Activated CD8-positive, alpha-beta memory T cell treated with anti-CD3 and anti-CD28 coated beads for 36 hours (primary cell): Measurements from ENCODE around the gene E2F4. TPM values are rescaled to one million over a fixed set of nuclear protein-coding genes. Genes with fewer than 3 reads are reported as not detected.

Experiments
- CTCF ChIA-PET: fragments of 350-600 bp; sonication (Branson Sonifier 250); formaldehyde crosslinking; loops from one replicate; lab custom pipeline; 2021; ENCODE audit warnings: antibody characterized with exemption; lab: Charles Lee
- POLR2A ChIA-PET: fragments of 350-600 bp; sonication (Branson Sonifier 250); formaldehyde crosslinking; loops from one replicate; lab custom pipeline; 2021; ENCODE audit warnings: antibody characterized with exemption; lab: Charles Lee
- total RNA-seq, 2 experiments: library from RNA; stranded (reverse); gene quantifications; one replicate each; pipeline ENCODE4 v1.2.3, GENCODE V29; 2021

Gene E2F4
- total RNA-seq, 2 experiments from 2014 or later: 146 to 151 TPM

DNA sequence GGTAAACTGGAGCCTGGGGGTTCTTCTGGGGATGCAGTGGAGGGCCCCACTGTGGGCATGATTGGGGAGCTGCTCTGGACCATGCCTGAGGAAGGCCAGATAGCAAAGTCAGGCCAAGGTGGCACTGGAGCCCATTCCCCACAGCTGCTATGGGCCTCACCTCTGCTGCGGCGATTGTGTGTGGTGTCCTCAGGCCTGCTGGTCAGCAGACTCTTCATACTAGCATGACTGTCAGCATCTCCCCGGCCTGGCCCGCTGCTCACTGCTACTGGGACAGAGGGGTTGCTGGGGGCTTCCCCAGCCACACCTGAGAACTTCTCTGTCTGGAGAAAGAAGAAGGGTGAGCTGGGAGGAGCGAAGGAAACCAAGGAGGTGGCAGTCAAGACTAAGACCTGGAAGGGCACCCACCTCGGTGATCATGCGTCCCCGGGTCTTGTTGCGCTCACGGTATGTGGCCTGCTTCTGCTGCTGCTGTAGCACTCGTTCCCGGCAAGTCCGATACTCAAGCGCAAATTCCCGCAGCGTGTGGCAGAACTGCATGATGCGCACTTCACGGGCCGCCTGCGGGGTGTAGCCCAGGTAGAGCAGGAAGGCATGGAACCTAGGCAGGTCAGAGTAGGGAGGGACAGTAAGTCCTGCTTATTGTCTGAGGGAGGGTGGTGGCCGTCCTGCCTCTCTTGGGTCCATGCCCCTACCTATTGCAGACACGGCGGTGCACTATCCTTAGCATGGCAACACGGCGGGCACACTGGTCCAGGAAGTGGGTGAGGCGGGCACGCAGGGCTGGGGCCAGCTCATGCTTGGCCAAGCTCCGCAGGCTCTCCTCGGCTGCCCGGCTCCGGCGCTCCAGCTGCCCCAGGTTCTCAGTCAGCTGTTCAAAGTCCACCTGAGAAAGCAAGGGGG lies 38.2 kb downstream of the E2F4 start:
- ChIA-PET CTCF (no interaction called here), POLR2A (interaction anchor here (1.0 to 2.7 kb wide), 3 partner anchors 14 to 22 kb away, joined by 3 to 12 read pairs (median 7); no protein-coding TSS in a partner anchor)

DNA sequence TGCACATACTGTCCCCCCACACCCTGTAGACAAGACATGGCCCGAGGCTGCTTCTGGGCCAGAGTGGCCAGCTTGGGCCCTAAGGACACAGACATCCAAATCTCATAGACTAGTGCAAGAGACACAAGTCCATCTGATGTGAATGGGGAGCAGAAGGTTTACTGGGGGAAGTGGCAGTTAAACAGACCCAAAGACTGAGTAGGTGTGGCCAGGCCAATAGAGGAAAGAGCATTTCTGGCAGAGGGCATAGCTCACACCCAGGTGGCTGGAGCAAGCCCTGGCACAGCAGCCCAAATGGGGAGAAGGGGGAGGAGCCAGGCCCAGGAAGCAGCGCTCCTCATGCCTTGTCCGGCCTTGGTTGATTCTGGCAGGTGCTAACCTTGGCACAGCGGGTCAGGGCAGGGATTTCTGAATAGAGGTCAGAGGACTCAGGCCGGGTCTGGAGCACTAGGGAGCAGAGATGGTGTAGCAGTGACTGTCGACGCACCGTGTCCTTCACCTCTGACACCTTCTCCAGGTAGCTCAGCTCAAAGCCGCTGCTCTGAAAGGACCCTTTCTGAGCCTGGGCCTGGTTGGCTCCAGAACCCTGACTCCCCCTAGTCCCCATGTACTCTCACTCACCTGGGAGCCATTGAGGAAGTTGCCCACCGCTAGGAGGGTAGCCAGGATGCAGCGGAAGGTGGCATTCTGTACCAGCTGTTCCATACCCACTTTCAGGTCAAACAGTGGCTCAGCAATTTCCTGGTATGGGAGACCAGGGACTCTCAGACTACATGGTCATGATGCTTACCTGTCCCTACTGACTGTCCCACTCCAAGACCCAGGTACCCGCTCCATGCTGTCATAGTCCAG lies 39.1 kb downstream of the E2F4 start:
- CTCF ChIA-PET: interaction anchor here (1.7 kb wide), 1 partner anchor 16 kb away, joined by 6 read pairs; no protein-coding TSS in a partner anchor
- POLR2A ChIA-PET: interaction anchor here (2.2 to 2.7 kb wide), 2 partner anchors 14 to 22 kb away, joined by 7 to 12 read pairs; no protein-coding TSS in a partner anchor

DNA sequence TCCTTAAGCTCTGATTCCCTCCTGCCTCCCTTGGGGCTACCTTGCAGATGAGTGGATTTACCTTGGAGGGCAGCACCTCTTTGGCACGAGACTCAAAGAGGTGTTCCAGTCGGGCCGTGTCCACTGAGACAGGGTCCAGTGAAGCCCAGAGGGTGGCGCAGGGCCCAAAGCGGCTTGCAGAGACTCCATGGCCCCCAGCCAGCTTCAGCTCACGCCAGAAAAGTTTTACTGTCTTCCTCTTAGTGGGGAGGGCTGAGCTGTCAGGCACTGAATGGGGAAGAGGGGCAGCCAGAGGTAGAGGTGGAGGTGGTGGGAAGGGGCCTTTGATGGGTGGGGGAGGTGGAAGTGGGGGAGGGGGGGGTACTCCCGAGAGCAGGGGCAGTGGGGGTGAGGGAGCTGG lies 41.6 kb downstream of the E2F4 start:
- ChIA-PET CTCF (no interaction called here), POLR2A (interaction anchor here (1.2 kb wide), 1 partner anchor 11 kb away, joined by 3 read pairs; no protein-coding TSS in a partner anchor)

DNA sequence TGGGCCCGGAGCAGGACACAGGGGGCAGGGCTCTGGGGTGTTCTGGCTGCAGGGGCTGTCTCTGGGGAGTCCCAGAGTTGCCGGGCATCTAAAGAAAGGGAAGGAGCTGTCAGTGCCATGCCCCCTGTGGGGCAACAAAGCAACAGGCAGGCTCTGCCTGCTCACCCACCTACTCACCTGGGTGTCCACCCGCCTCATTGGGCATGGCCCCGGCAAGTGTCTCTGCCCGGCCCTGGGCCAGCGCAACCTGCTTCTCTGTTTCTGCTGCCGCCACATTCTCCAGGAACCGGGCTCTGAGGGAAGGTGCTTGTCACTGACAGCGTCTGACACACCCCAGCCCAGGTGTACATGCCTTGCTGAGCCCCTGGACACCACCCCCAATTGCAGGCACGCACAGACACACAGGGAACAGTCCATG lies 42.2 kb downstream of the E2F4 start:
- POLR2A ChIA-PET: interaction anchor here (1.2 kb wide), 1 partner anchor 10 kb away, joined by 3 read pairs; no protein-coding TSS in a partner anchor
- CTCF ChIA-PET: no interaction called here

DNA sequence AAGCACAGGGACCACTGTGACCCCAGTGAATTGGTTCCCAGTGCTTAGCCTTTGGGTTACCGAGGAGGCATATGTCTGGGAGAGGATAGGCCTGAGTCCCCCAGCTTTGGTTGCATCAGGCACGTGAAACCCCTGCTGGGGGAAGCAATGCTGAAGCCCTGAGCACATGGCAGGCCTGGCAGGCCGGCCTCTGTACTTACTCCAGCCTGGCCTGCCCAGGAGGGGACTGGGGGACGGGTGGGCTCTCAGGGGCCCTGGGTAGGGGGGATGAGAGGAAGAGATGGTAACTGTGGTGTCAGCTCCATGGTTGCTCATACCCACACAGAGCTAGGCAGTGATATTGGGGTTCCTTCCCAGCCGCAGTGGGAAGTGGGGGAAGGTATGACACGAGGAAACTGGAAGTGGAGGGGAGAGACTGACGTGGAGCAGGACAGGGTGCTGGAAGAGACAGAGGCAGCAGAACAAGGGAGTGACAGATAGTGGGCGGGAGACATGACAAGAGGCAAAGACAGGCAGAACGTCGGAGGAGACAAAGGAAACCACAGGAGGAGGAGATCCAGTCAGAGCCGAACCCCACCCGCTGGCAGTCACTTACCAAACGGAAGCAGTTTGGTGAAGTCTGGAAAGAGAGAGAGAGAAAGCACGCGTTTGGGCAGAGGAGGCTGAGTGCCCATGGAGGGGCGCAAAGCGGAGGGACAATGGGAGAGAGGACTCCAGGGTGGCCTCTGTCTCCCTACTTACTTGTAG lies 44.0 kb downstream of the E2F4 start:
- ChIA-PET CTCF (no interaction called here), POLR2A (interaction anchor here (1.0 to 2.1 kb wide), 2 partner anchors 9 to 13 kb away, joined by 3 to 6 read pairs; no protein-coding TSS in a partner anchor)

DNA sequence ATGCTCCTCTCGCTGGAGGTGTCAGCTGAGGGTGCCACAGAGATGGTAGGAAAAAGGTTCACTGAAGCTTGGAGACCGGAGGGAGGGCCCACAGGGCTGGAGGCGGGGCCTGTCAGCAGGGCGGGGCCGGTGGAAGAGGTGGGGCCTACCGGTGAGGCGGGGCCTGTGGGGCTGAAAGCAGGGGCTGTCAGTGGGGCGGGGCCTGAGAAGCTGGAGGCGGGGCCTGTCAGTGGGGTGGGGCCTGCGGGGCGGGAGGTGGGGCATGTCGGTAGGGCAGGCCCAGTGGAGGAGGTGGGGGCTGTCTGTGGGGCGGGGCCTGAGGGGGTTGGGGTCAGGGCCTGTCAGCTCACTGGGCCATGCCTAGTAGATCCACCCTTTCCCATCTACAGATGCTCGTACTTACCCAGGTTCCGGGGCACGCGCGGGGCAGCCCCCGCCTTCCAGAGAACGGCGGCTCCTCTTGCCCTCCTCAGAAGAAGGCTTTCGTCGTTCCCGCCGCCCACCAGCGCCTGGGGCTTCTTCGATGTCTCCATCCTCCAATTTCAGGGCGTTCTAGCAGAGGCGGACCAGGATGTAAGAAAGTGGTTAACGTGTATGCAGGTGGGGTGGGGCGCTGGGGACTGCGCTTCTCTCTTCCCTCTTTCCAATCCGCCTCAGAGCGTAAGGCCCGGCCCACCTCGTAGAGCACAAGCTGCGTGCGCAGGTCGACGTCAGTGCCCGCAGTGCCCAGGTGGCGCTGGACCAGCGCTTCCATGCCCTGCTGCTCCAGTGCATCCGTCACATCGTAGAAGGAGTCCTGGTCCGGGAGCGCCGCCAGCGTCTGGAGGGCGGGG lies 44.8 kb downstream of the E2F4 start:
- CTCF ChIA-PET: interaction anchor here (1.1 kb wide), 1 partner anchor 9 kb away, joined by 6 read pairs; no protein-coding TSS in a partner anchor
- POLR2A ChIA-PET: interaction anchor here (1.0 to 2.1 kb wide), 3 partner anchors 8 to 13 kb away, joined by 3 to 6 read pairs (median 3); no protein-coding TSS in a partner anchor

DNA sequence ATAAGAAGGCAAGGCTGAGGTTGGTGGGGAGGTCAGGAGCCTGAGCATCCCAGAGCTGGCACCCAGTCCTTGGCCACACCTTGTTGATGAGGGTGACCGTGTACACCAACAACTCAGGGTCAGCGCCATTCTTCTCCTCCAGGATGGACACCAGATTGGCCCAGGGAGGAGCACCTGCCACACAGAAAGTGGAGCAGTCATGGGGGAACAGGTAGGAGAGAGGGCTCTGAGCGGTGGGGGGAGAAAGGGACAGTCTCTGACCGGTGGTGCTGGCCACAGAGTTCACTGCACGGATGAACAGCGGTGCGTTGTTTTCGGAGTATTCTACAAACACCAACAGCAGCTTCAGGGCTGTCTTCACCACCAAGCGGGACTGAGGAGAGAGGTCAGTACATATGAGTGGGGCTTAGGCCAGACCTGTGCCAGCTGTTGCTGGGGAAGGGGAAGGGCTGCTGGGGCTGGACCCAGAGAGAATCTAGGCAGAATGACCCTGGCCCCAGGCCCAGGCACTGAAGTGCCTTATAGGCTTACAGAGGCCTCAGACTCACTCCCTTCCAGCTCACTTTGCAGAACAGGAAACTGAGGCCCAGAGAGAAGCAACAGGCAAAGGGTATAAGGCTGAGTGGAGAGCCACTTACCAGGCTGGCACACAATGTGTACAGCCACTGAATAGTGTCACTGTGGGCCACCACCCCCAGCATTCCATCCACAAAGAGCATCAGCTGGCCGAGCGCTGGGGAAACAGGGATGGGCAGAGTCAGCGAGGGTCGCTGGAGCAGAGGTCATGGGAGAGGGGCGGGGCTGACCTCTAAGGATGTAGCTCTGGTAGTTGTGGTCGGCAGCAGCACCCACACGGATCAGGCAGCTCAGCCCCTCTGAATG lies 45.7 kb downstream of the E2F4 start:
- ChIA-PET POLR2A (interaction anchor here (1.2 kb wide), 1 partner anchor 9 kb away, joined by 3 read pairs; no protein-coding TSS in a partner anchor), CTCF (interaction anchor here (1.1 to 1.6 kb wide), 3 partner anchors 8 to 53 kb away, joined by 3 to 6 read pairs (median 6); partner anchors contain the start of gene TMEM208)

DNA sequence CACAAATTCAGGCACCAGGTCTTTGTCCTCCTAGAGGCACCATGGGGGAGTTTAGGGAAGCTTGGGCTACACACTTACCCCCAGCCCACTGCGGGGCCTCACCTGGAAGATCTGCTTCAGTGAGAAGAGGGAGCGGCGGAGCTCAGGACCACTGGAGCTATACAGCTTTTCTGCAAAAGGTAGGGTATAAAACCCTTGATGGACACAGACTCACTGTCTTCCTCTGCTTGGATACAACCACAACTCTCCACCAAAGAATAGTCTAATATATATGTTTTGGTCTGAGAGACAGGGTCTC lies 46.3 kb downstream of the E2F4 start:
- POLR2A ChIA-PET: interaction anchor here (0.6 kb wide), 1 partner anchor 20 kb away, joined by 3 read pairs; no protein-coding TSS in a partner anchor
- CTCF ChIA-PET: interaction anchor here (1.2 to 1.6 kb wide), 2 partner anchors 12 to 53 kb away, joined by 3 to 6 read pairs; partner anchors contain the start of gene TMEM208

DNA sequence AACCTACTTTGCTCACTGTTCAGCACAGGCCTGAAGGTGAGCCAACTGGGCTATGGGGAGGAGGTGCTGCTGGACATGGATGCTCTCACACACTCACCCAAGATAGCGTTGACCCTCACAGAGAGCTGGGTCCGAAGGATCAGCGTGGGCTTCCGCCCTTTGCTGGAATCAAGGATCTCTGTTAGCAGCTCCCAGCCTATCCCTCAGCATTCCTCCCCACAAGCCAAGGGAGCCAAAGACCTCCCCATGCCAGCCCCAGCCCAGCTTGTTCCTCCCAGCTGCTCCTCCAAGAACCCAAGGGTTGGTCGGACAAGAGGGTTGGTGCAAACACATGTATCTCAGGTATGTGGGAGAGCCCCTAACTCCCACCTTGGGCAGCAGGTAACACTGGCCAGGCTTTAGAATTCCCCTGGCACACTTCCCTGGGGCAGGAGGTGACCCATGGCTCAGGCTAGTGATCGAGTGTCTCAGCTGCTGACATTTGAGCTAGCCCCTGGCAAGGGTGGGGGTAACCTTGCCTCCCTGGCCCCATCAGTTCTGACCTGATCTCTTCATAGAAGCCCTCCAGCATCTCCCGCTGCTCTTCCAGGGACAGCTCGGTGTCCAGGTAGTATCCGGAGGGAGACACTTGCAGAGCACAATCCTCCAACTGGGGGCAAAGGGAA lies 47.0 kb downstream of the E2F4 start:
- ChIA-PET POLR2A (interaction anchor here (0.6 kb wide), 2 partner anchors 20 to 280 kb away, joined by 3 to 7 read pairs; no protein-coding TSS in a partner anchor), CTCF (interaction anchor here (1.2 to 1.6 kb wide), 2 partner anchors 12 to 54 kb away, joined by 3 to 6 read pairs; partner anchors contain the start of gene TMEM208)

DNA sequence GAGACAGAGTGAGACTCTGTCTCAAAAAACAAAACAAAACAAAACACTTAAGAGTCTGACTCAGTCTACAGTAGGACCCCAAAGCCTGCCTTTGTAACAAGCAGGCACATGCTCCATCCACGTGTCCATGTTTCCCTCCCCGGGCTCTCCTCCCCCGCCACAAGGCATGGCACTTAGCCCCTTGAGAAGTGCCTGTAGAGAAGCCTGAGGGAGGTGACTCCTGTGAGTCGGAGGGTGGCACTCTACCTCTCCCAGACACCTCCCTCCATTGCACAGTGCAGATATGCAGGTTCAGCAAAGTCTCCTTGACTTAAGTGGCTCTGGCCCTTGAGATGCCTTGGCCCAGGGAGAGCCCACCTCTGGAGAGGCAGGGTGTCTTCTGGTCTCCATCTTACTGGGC lies 48.6 kb downstream of the E2F4 start:
- CTCF ChIA-PET: no interaction called here
- POLR2A ChIA-PET: no interaction called here

DNA sequence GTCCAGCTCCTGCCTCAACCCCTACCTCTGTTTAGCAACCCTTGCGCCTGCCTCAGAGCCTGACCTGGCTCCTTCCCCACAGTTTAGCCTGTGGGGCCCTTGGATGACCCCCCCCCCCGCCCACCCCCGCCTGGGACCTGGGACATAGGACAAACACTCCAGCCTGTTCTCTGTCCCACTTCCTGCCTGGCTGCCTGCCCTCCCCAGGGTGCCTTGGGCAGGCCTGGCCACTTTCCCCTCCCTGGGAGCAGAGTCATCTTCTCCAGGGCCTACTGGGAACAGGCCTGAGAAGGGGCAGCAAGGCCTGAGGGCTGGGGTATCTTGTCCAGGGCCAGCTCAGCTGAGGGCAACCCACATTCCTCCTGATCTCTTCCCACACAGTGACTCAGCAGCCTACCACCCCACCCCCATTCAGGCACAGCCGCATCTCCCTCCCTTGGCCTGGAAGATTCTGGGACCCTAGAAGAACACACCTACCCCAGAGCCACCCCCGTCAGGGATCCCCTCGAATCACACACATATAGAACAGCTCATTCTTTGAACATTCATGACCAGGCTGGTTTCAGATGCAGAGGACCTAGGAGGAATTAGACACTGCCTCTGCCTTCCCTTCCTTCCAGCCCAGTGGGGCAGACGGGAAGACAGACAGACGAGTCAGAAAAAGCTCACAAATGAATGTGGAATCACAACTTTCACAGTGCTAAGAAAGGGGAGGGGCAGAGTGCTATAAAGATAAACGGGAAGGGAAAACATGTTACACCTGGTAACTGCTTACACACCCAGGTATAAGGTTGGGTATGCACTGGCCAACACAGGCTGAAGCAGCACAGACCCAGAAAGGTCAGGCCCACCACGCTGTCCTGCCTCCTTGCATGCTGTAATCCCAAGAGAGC lies 49.3 kb downstream of the E2F4 start:
- ChIA-PET CTCF (no interaction called here), POLR2A (interaction anchor here (0.6 kb wide), 1 partner anchor 88 kb away, joined by 3 read pairs; no protein-coding TSS in a partner anchor)

DNA sequence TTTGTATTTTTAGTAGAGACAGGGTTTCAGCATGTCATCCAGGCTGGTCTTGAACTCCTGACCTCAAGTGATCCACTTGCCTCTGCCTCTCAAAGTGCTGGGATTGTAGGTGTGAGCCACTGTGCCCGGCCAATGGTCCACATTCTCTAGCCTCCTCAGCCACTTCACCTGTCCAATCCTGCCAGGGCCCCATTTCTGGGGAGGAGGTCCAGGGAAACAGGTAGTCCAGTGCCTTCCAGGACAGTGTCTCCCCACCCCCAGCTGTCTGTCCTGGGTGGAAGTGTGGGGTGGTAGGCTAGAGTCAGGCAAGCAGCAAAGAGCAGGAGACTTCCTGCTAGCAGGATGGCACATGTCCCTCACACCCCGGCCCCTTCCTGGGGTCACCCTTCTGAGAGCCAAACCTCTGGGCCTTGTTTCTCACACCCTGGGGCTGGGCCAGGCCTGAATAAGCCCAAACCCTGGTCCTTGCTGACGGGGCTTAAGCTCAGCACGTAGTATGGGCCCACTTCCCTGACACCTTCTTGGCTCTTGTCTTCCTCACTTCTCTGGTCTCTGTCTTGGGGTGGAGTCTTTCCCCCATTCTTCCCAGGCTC lies 50.3 kb downstream of the E2F4 start:
- CTCF ChIA-PET: interaction anchor here (6.9 kb wide), 1 partner anchor 14 kb away, joined by 30 read pairs; the partner anchor contains the start of gene TMEM208
- POLR2A ChIA-PET: interaction anchor here (3.8 kb wide), 1 partner anchor 15 kb away, joined by 18 read pairs; the partner anchor contains the start of gene TMEM208

DNA sequence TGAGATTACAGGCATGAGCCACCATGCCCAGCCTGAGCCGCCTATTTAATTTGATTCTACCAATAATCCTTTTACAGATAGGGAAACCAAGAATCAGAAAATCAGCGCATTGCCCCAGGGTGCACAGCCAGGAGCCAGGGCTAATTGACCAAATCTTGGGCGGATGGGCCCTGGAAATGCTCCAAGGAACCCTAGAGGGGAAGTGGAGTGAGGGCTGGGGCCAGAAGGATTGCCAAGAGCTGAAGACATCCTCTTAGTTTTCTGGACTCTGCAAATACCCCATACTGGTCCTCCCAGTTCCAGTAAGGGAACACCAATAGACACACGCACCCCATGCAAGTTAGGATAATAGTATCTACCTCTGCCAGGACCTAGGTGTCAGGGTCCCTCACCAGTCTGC lies 51.5 kb downstream of the E2F4 start:
- CTCF ChIA-PET: interaction anchor here (1.2 to 6.9 kb wide), 2 partner anchors 16 to 225 kb away, joined by 5 to 30 read pairs; partner anchors contain the start of gene TMEM208
- POLR2A ChIA-PET: interaction anchor here (1.0 to 3.8 kb wide), 4 partner anchors 7 to 68 kb away, joined by 5 to 18 read pairs (median 9); partner anchors contain the start of gene TMEM208
